NK-92 treated with Interleukin-12 subunit alpha and Interleukin-12 subunit beta, amount 100 ng/mL, for 24 hours (cell line): ENCODE results near the gene TNFAIP6.
"Not testable (repeated sequence)": the region's sequence is repeated elsewhere in the genome, so short reads cannot be mapped to it uniquely, and the experiment has no call there.

Source experiments
- DNase-seq: peaks from one replicate; lab custom pipeline; 2025; lab: John Stamatoyannopoulos, UW

The TNFAIP6 gene

GRCh38 chr2:151417650-151418049 is 60.3 kb downstream of the TNFAIP6 start:
- DNase-seq = no peak

GRCh38 chr2:151421681-151422080 is 64.3 kb downstream of the TNFAIP6 start:
- not testable (repeated sequence) for DNase-seq

- no peak for DNase-seq
Measured at GRCh38 chr2:151422917-151423439, 65.6 kb downstream of the TNFAIP6 start.

- DNase-seq = no peak
Measured at GRCh38 chr2:151423760-151424159, 66.4 kb downstream of the TNFAIP6 start.
